ENCODE data around the gene SCAF4.
A peak's percentile ranks its signal among the peaks of the same experiment; 100 is the strongest.
"Not testable (repeated sequence)": the region's sequence is repeated elsewhere in the genome, so short reads cannot be mapped to it uniquely, and the experiment has no call there.

Gene SCAF4

DNA sequence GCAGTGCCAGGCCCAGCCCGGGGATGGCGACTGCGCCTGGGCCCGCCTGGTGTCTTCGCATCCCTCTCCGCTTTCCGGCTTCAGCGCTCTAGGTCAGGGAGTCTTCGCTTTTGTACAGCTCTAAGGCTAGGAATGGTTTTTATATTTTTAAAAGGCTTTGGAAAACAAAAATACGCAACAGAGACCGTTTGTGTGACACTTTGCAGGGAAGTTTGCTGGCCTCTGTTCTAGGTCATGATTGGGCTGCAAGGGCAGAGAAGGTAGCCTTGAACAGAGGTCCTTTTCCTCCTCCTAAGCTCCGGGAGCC, 71.7 kb downstream of the SCAF4 start:
- H3K27ac ChIP-seq, result peak overlapping the region; percentile 89 to 98
- DNase-seq (ENCODE audit: low spot score), result no peak

DNA sequence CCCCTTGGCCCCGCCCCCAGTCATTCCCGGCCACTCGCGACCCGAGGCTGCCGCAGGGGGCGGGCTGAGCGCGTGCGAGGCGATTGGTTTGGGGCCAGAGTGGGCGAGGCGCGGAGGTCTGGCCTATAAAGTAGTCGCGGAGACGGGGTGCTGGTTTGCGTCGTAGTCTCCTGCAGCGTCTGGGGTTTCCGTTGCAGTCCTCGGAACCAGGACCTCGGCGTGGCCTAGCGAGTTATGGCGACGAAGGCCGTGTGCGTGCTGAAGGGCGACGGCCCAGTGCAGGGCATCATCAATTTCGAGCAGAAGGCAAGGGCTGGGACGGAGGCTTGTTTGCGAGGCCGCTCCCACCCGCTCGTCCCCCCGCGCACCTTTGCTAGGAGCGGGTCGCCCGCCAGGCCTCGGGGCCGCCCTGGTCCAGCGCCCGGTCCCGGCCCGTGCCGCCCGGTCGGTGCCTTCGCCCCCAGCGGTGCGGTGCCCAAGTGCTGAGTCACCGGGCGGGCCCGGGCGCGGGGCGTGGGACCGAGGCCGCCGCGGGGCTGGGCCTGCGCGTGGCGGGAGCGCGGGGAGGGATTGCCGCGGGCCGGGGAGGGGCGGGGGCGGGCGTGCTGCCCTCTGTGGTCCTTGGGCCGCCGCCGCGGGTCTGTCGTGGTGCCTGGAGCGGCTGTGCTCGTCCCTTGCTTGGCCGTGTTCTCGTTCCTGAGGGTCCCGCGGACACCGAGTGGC, 72.2 kb downstream of the SCAF4 start, which contains the start of gene SOD1:
Gene SOD1 (plus strand): TSS at position 158 of the 723 bp plus-strand sequence. CDS start 77 bp downstream, at position 235.
- peak within 1 kb of the TSS; percentile 94 for H3K4me3 ChIP-seq
- no peak for TF ChIP-seq CTCF (IDR thresholded peaks at IDR 0.05)
- DNase-seq (ENCODE audit: low spot score), result peak; percentile 95
- peak within 1 kb of the TSS; percentile 89 to 98 for H3K27ac ChIP-seq

More for the DNA sequence above, 71.7 kb downstream of the SCAF4 start:
- peak overlapping the region; percentile 94 for H3K4me3 ChIP-seq
- TF ChIP-seq CTCF (IDR thresholded peaks at IDR 0.05), result no peak

DNA sequence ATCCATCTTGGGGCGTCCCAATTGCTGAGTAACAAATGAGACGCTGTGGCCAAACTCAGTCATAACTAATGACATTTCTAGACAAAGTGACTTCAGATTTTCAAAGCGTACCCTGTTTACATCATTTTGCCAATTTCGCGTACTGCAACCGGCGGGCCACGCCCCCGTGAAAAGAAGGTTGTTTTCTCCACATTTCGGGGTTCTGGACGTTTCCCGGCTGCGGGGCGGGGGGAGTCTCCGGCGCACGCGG, 72.7 kb downstream of the SCAF4 start:
- H3K27ac ChIP-seq, result peak overlapping the region; percentile 89 to 98
- peak overlapping the region; percentile 94 for H3K4me3 ChIP-seq
- no peak for TF ChIP-seq CTCF (IDR thresholded peaks at IDR 0.05)
- no peak for DNase-seq (ENCODE audit: low spot score)

GRCh38 chr21:31658053-31658452, 73.9 kb downstream of the SCAF4 start:
- no peak overlapping the region for H3K4me3 ChIP-seq
- no peak for DNase-seq (ENCODE audit: low spot score)
- TF ChIP-seq CTCF (IDR thresholded peaks at IDR 0.05), result no peak
- H3K27ac ChIP-seq, result no peak overlapping the region

GRCh38 chr21:31656199-31657095, 75.5 kb downstream of the SCAF4 start:
- DNase-seq (ENCODE audit: low spot score), result no peak
- H3K4me3 ChIP-seq, result no peak overlapping the region
- no peak for TF ChIP-seq CTCF (IDR thresholded peaks at IDR 0.05)
- no peak overlapping the region for H3K27ac ChIP-seq

DNA sequence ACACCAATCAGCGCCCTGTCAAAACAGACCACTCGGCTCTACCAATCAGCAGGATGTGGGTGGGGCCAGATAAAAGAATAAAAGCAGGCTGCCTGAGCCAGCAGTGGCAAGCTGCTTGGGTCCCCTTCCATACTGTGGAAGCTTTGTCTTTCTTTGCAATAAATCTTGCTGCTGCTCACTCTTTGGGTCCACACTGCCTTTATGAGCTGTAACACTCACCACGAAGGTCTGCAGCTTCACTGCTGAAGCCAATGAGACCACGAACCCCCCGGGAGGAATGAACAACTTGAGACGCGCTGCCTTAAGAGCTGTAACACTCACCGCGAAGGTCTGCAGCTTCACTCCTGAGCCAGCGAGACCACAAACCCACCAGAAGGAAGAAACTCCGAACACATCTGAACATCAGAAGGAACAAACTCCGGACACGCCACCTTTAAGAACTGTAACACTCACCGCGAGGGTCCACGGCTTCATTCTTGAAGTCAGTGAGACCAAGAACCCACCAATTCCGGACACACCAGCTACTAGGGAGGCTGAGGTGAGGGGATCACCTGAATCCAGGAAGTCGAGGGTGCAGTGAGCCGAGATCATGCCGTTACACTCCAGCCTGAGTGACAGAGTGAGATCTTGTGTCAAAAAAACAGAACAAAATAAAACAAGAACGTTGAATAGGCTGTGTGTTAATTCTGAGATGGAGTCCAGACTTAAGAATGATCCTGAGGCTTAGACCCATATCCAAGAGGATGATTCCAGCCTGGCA, 76.9 kb downstream of the SCAF4 start:
- not testable (repeated sequence) for DNase-seq (ENCODE audit: low spot score); H3K4me3 ChIP-seq; H3K27ac ChIP-seq

DNA sequence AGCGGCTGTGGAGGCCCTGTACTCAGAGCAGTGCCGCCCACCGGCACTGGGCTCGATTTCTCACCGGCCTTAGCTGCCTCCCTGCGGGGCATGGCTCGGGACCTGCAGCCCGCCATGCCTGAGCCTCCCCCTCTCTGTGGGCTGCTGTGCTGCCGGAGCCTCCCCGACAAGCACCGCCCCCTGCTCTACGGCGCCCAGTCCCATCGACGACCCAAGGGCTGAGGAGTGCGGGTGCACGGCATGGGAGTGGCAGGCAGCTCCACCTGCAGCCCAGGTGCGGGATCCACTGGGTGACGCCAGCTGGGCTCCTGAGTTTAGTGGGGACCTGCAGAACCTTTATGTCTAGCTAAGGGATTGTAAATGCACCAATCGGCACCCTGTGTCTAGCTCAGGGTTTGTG, 77.6 kb downstream of the SCAF4 start:
- no peak overlapping the region for H3K4me3 ChIP-seq
- DNase-seq (ENCODE audit: low spot score), result no peak
- TF ChIP-seq CTCF (IDR thresholded peaks at IDR 0.05), result no peak
- H3K27ac ChIP-seq, result no peak overlapping the region

DNA sequence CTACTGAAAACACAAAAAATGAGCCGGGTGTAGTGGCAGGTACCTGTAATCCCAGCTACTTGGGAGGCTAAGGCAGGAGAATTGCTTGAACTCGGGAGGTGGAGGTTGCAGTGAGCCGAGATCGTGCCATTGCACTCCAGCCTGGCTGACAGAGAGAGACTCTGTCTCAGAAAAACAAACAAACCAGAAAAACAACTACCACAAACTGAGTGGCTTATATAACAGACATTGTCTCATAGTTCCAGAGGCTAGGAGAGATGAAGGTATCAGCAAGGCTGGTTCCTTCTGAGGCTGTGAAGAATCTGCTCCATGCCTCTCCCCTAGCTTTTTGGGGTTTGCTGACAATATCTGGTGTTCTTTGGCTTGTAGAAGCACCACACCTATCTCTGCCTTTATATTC, 80.4 kb downstream of the SCAF4 start:
- not testable (repeated sequence) for H3K27ac ChIP-seq; DNase-seq (ENCODE audit: low spot score); H3K4me3 ChIP-seq

Data from coronary artery (tissue), 2 donors.